HepG2 (cell line): ENCODE data around the gene ROMO1. TPM values are rescaled to one million over a fixed set of nuclear protein-coding genes. Genes with fewer than 3 reads are reported as not detected.

Experiments used
- BORCS8-MEF2B ChIP-seq: sonication (generic); formaldehyde crosslinking; IDR thresholded peaks from 2 replicates; pipeline ENCODE4 v1.8.0; 2022; ENCODE audit warnings: mild to moderate bottlenecking, missing genetic modification reagents
- NFKB2 ChIP-seq: sonication (generic); formaldehyde crosslinking; IDR thresholded peaks from 2 replicates; pipeline ENCODE4 v1.4.0; 2020; ENCODE audit warnings: missing genetic modification reagents, borderline replicate concordance
- NPAS2 ChIP-seq: sonication (generic); formaldehyde crosslinking; IDR thresholded peaks from 2 replicates; pipeline ENCODE4 v1.8.0; 2022; ENCODE audit warnings: mild to moderate bottlenecking, missing genetic modification reagents, borderline replicate concordance
- TGIF2 ChIP-seq: IDR thresholded peaks from 2 replicates; pipeline ENCODE4 v1.6.1; 2016; ENCODE audit warnings: control low read depth, missing compliant biosample characterization
- ZNF251 ChIP-seq: sonication (generic); formaldehyde crosslinking; IDR thresholded peaks from 2 replicates; pipeline ENCODE4 v1.9.0; 2021; ENCODE audit warnings: mild to moderate bottlenecking, missing genetic modification reagents
- ZNF431 ChIP-seq: sonication (generic); formaldehyde crosslinking; IDR thresholded peaks from 2 replicates; pipeline ENCODE4 v1.9.0; 2022; ENCODE audit warnings: missing genetic modification reagents, low read depth, mild to moderate bottlenecking, borderline replicate concordance
- ZNF570 ChIP-seq: sonication (generic); formaldehyde crosslinking; IDR thresholded peaks from 2 replicates; pipeline ENCODE4 v1.4.0; 2020; ENCODE audit warnings: mild to moderate bottlenecking, missing genetic modification reagents, borderline replicate concordance
- ZNF589 ChIP-seq: sonication (generic); formaldehyde crosslinking; conservative IDR thresholded peaks from 2 replicates; pipeline ENCODE4 v1.8.0; 2022; ENCODE audit warnings: mild to moderate bottlenecking, moderate library complexity, missing genetic modification reagents
- ZNF615 ChIP-seq: sonication (generic); formaldehyde crosslinking; IDR thresholded peaks from 2 replicates; pipeline ENCODE4 v1.5.0; 2020; ENCODE audit warnings: mild to moderate bottlenecking, missing genetic modification reagents, borderline replicate concordance
- ZNF652 ChIP-seq: IDR thresholded peaks from 2 replicates; pipeline ENCODE4 v1.6.1; 2016; ENCODE audit warnings: low read depth, borderline replicate concordance
- ZNF678 ChIP-seq: sonication (generic); formaldehyde crosslinking; IDR thresholded peaks from 2 replicates; pipeline ENCODE4 v1.4.0; 2020; ENCODE audit warnings: mild to moderate bottlenecking, missing genetic modification reagents
- ZNF724P ChIP-seq: sonication (generic); formaldehyde crosslinking; IDR thresholded peaks from 2 replicates; pipeline ENCODE4 v1.8.0; 2022; ENCODE audit warnings: missing genetic modification reagents, borderline replicate concordance
- ZNF775 ChIP-seq: sonication (generic); formaldehyde crosslinking; IDR thresholded peaks from 2 replicates; pipeline ENCODE4 v1.4.0; 2020; ENCODE audit warnings: missing genetic modification reagents, mild to moderate bottlenecking, moderate library complexity, borderline replicate concordance
- ZNF777 ChIP-seq: sonication (generic); formaldehyde crosslinking; IDR thresholded peaks from 2 replicates; pipeline ENCODE4 v1.4.0; 2020; ENCODE audit warnings: missing genetic modification reagents
- polyA plus RNA-seq, 8 experiments: library from polyadenylated mRNA; depleted of rRNA in 3 of 8; stranded (reverse) in 7 of 8; unstranded in 1 of 8; fragments of >200 nt; fragmentation: Illumina TruSeq in 4 of 8; extraction: Trizol in 4 of 8; gene quantifications; 2 replicates each; pipeline versions ENCODE4 v1.2.1 to v1.2.3, GENCODE V29; 2011 to 2016; ENCODE audit warnings: low read depth in 4 of 8, missing spikeins in 1 of 8, mixed read lengths in 1 of 8; ENCODE audit not compliant: insufficient read depth in 1 of 8
- total RNA-seq, 5 experiments: library from RNA; depleted of rRNA; stranded (reverse); fragments of >200 nt; fragmentation: Illumina TruSeq; extraction: Trizol; gene quantifications; 2 replicates each; pipeline ENCODE4 v1.2.3, GENCODE V29; 2016; ENCODE audit warnings: low read depth in 1 of 5
- TF ChIP-seq, protein P1 (sequence below): sonication (generic); formaldehyde crosslinking; IDR thresholded peaks from 2 replicates; pipeline ENCODE4 v1.8.0; 2022; ENCODE audit warnings: missing genetic modification reagents, mild to moderate bottlenecking, borderline replicate concordance
- TF ChIP-seq, protein P2 (sequence below): sonication (generic); formaldehyde crosslinking; conservative IDR thresholded peaks from 2 replicates; pipeline ENCODE4 v1.8.0; 2022; ENCODE audit warnings: missing genetic modification reagents
- TF ChIP-seq, protein P3 (sequence below): sonication (generic); formaldehyde crosslinking; IDR thresholded peaks from 2 replicates; pipeline ENCODE4 v1.8.1; 2023; ENCODE audit warnings: mild to moderate bottlenecking, missing genetic modification reagents, borderline replicate concordance
- TF ChIP-seq, protein P4 (sequence below): sonication (generic); formaldehyde crosslinking; IDR thresholded peaks from 2 replicates; pipeline ENCODE4 v1.4.0; 2020; ENCODE audit warnings: missing genetic modification reagents
- TF ChIP-seq, protein P5 (sequence below): sonication (generic); formaldehyde crosslinking; IDR thresholded peaks from 2 replicates; pipeline ENCODE4 v1.5.1; 2020; ENCODE audit warnings: missing genetic modification reagents, mild to moderate bottlenecking, borderline replicate concordance

The ROMO1 gene
- total and polyA plus RNA-seq, 2 of the 13 experiments (the other 11 are each of a cell fraction or from before 2014, with no cell fraction given) = 636 to 755 TPM

DNA sequence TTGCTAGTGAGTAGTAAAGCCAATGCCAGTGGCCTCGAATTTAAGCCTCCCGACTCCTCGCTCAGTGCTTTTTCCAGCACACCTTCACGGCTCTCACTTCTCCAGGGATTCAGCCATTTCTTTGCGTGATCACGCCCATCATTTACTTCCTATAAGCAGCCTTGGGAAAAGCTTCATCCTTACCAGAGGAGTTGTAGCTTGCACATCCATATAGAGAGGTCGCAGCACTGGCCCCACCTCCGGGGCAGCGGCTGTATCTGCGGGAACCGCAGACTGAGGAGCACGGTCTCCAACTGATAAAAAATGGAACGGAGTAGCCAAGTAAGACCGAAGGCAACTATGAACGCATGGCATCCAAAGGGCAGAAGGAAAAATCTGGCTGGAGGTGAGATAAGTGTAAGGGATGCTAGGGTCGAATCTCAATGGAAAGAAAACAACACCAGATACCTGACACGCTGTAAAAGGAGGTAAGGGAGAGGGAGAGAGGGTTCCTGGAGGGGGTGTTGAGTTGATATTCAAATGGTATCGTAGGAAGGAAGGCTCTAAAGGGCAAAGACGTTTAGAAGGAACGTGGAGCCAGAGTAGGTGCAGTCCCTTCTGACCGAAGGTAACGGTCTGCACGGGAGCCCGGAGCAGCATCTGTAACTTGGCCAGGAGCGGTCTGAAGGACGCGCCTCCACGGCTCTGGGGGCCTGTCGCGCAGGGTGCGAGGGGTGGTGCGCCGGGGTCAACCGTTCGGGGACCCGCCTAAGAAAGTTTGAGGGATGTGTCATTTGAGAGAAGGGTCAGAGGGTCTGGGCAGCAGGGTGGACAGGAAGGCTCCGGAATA is 693 bp upstream of the ROMO1 start (continued):
- TF ChIP-seq ZNF589 (CRISPR knock-in tag) = peak; percentile 60; the same call in 1 of the 2 replicates
- TF ChIP-seq, protein P1, sequence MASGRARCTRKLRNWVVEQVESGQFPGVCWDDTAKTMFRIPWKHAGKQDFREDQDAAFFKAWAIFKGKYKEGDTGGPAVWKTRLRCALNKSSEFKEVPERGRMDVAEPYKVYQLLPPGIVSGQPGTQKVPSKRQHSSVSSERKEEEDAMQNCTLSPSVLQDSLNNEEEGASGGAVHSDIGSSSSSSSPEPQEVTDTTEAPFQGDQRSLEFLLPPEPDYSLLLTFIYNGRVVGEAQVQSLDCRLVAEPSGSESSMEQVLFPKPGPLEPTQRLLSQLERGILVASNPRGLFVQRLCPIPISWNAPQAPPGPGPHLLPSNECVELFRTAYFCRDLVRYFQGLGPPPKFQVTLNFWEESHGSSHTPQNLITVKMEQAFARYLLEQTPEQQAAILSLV (CRISPR knock-in tag) = peak; percentile 12; the same call in 1 of the 2 replicates
- peak; percentile 93; the same call in 1 of the 2 replicates for TF ChIP-seq ZNF251 (CRISPR knock-in tag)
- TF ChIP-seq ZNF431 (CRISPR knock-in tag) = no peak
- TF ChIP-seq ZNF777 = no peak
- peak; percentile 92 for TF ChIP-seq ZNF570 (CRISPR knock-in tag)
- TF ChIP-seq, protein P2, sequence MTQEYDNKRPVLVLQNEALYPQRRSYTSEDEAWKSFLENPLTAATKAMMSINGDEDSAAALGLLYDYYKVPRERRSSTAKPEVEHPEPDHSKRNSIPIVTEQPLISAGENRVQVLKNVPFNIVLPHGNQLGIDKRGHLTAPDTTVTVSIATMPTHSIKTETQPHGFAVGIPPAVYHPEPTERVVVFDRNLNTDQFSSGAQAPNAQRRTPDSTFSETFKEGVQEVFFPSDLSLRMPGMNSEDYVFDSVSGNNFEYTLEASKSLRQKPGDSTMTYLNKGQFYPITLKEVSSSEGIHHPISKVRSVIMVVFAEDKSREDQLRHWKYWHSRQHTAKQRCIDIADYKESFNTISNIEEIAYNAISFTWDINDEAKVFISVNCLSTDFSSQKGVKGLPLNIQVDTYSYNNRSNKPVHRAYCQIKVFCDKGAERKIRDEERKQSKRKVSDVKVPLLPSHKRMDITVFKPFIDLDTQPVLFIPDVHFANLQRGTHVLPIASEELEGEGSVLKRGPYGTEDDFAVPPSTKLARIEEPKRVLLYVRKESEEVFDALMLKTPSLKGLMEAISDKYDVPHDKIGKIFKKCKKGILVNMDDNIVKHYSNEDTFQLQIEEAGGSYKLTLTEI (CRISPR knock-in tag) = no peak
- TF ChIP-seq ZNF724P = 0 out of 2 replicates have a peak, but pooled peaks have one; percentile 17
- no peak; the same call in 1 of the 2 replicates for TF ChIP-seq NFKB2 (CRISPR knock-in tag)
- 0 out of 2 replicates have a peak, but pooled peaks have one; percentile 65 for TF ChIP-seq NPAS2 (CRISPR knock-in tag)
- TF ChIP-seq TGIF2 = 0 out of 2 replicates have a peak, but pooled peaks have one; percentile 71
- no peak for TF ChIP-seq BORCS8-MEF2B
- TF ChIP-seq ZNF678 (CRISPR knock-in tag) = 0 out of 2 replicates have a peak, but pooled peaks have one; percentile 10
- TF ChIP-seq, protein P3, sequence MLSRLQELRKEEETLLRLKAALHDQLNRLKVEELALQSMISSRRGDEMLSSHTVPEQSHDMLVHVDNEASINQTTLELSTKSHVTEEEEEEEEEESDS (CRISPR knock-in tag) = 0 out of 2 replicates have a peak, but pooled peaks have one; percentile 54
- TF ChIP-seq, protein P4, sequence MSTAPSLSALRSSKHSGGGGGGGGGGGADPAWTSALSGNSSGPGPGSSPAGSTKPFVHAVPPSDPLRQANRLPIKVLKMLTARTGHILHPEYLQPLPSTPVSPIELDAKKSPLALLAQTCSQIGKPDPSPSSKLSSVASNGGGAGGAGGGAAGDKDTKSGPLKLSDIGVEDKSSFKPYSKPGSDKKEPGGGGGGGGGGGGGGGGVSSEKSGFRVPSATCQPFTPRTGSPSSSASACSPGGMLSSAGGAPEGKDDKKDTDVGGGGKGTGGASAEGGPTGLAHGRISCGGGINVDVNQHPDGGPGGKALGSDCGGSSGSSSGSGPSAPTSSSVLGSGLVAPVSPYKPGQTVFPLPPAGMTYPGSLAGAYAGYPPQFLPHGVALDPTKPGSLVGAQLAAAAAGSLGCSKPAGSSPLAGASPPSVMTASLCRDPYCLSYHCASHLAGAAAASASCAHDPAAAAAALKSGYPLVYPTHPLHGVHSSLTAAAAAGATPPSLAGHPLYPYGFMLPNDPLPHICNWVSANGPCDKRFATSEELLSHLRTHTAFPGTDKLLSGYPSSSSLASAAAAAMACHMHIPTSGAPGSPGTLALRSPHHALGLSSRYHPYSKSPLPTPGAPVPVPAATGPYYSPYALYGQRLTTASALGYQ (CRISPR knock-in tag) = 0 out of 2 replicates have a peak, but pooled peaks have one; percentile 33
- TF ChIP-seq ZNF615 = no peak
- TF ChIP-seq, protein P5, sequence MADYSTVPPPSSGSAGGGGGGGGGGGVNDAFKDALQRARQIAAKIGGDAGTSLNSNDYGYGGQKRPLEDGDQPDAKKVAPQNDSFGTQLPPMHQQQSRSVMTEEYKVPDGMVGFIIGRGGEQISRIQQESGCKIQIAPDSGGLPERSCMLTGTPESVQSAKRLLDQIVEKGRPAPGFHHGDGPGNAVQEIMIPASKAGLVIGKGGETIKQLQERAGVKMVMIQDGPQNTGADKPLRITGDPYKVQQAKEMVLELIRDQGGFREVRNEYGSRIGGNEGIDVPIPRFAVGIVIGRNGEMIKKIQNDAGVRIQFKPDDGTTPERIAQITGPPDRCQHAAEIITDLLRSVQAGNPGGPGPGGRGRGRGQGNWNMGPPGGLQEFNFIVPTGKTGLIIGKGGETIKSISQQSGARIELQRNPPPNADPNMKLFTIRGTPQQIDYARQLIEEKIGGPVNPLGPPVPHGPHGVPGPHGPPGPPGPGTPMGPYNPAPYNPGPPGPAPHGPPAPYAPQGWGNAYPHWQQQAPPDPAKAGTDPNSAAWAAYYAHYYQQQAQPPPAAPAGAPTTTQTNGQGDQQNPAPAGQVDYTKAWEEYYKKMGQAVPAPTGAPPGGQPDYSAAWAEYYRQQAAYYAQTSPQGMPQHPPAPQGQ (CRISPR knock-in tag) = peak; percentile 19; the same call in 1 of the 2 replicates
- 0 out of 2 replicates have a peak, but pooled peaks have one; percentile 29 for TF ChIP-seq ZNF652
- TF ChIP-seq ZNF775 (CRISPR knock-in tag) = 0 out of 2 replicates have a peak, but pooled peaks have one; percentile 24
